ENCODE measurements around the gene OR56B1.

Gene OR56B1

GRCh38 chr11:5767056-5767455, 30.8 kb downstream of the OR56B1 start:
- Histone ChIP-seq H3K27ac (ENCODE audit: low read depth, low read length) (no peak overlapping the region), H3K9ac (ENCODE audit: low read length in 5 of 5) (no peak overlapping the region), H3K4me3 (ENCODE audit: low read depth in 1 of 5, low read length in 5 of 5) (no peak overlapping the region), H3K27me3 (ENCODE audit: control insufficient read depth in 5 of 5, insufficient read depth in 4 of 5, low read length in 5 of 5) (no peaks in the 10 kb centered on the region), H3K4me1 (ENCODE audit: control insufficient read depth in 5 of 5, insufficient read depth in 5 of 5, low read length in 5 of 5) (no peaks in the 10 kb centered on the region), H3K9me3 (ENCODE audit: control insufficient read depth in 5 of 5, low read length in 5 of 5) (no peaks in the 10 kb centered on the region), H3K36me3 (ENCODE audit: control insufficient read depth in 5 of 5, insufficient read depth in 5 of 5, low read length in 5 of 5) (no peaks in the 10 kb centered on the region)

GRCh38 chr11:5783255-5783654, 47.0 kb downstream of the OR56B1 start, which contains the start of gene OR52N5:
Gene OR52N5, minus strand, starts transcription at chr11:5783355. Its CDS starts 4,721 bp downstream, at chr11:5778634.
- Histone ChIP-seq H3K27ac (ENCODE audit: low read depth, low read length) (no peak within 1 kb of the TSS), H3K4me3 (ENCODE audit: low read depth in 1 of 5, low read length in 5 of 5) (no peak within 1 kb of the TSS), H3K4me1 (ENCODE audit: control insufficient read depth in 5 of 5, insufficient read depth in 5 of 5, low read length in 5 of 5) (no peaks in the 10 kb centered on the region), H3K9ac (ENCODE audit: low read length in 5 of 5) (no peak within 1 kb of the TSS), H3K27me3 (ENCODE audit: control insufficient read depth in 5 of 5, insufficient read depth in 4 of 5, low read length in 5 of 5) (no peaks in the 10 kb centered on the region), H3K9me3 (ENCODE audit: control insufficient read depth in 5 of 5, low read length in 5 of 5) (no peaks in the 10 kb centered on the region), H3K36me3 (ENCODE audit: control insufficient read depth in 5 of 5, insufficient read depth in 5 of 5, low read length in 5 of 5) (no peaks in the 10 kb centered on the region)

All from subcutaneous abdominal adipose tissue (tissue), 5 donors.